Skeletal muscle tissue (tissue), 4 donors: ENCODE data around the gene ZNF770. TPM values are rescaled to one million over a fixed set of nuclear protein-coding genes. Genes with fewer than 3 reads are reported as not detected.
"Not testable (repeated sequence)": the region's sequence is repeated elsewhere in the genome, so short reads cannot be mapped to it uniquely, and the experiment has no call there.

Experiments used
- H3K27ac ChIP-seq: one replicate; pipeline ENCODE4 v1.7.0; 2013; ENCODE audit warnings: mild to moderate bottlenecking, low read depth, low read length, inconsistent platforms
- H3K27me3 ChIP-seq, 3 donors: one replicate each; pipeline ENCODE4 v1.7.0; 2013; ENCODE audit warnings: low read length in 3 of 3; ENCODE audit not compliant: control insufficient read depth in 3 of 3, insufficient read depth in 3 of 3
- H3K36me3 ChIP-seq, 3 donors: one replicate each; pipeline ENCODE4 v1.7.0; 2013; ENCODE audit warnings: low read length in 3 of 3; ENCODE audit not compliant: control insufficient read depth in 3 of 3, insufficient read depth in 3 of 3
- H3K4me1 ChIP-seq, 3 donors: one replicate each; pipeline ENCODE4 v1.7.0; 2013; ENCODE audit warnings: low read length in 3 of 3, mild to moderate bottlenecking in 3 of 3; ENCODE audit not compliant: control insufficient read depth in 3 of 3, insufficient read depth in 3 of 3
- H3K4me3 ChIP-seq, 3 donors: one replicate each; pipeline ENCODE4 v1.7.0; 2013; ENCODE audit warnings: low read length in 3 of 3
- H3K9ac ChIP-seq, 3 donors: one replicate each; pipeline ENCODE4 v1.7.0; 2013; ENCODE audit warnings: low read length in 3 of 3, mild to moderate bottlenecking in 3 of 3, moderate library complexity in 2 of 3, low read depth in 1 of 3
- H3K9me3 ChIP-seq, 3 donors: one replicate each; pipeline ENCODE4 v1.7.0; 2013; ENCODE audit warnings: low read length in 3 of 3; ENCODE audit not compliant: control insufficient read depth in 3 of 3
- total RNA-seq: library from RNA; depleted of rRNA; stranded (reverse); fragments of >200 nt; gene quantifications from one replicate; pipeline ENCODE4 v1.2.3, GENCODE V29; 2014
- donor health status: Osteomylitis.

ZNF770 gene
- total RNA-seq, 1 donor from 2014 or later, result 22.4 TPM

- Histone ChIP-seq H3K9me3 (no peaks in the 10 kb centered on the region), H3K9ac (no peak overlapping the region), H3K36me3 (peaks cover 0 to 37% (median 26%) of the 10 kb centered on the region in 3 donors), H3K4me3 (no peak overlapping the region), H3K27ac (no peak overlapping the region), H3K27me3 (no peaks in the 10 kb centered on the region), H3K4me1 (no peaks in the 10 kb centered on the region)
These were observed 44.4 kb downstream of the ZNF770 start for GRCh38 chr15:34943711-34944110.

GRCh38 chr15:34943264-34943663, 44.8 kb downstream of the ZNF770 start:
- H3K4me3 ChIP-seq, H3K9me3 ChIP-seq, H3K27ac ChIP-seq, H3K27me3 ChIP-seq, H3K9ac ChIP-seq, H3K4me1 ChIP-seq: not testable (repeated sequence)
- H3K36me3 ChIP-seq, result peaks cover 3 to 37% (median 31%) of the 10 kb centered on the region in 3 donors

GRCh38 chr15:34942363-34942762, 45.7 kb downstream of the ZNF770 start:
- no peak overlapping the region for H3K27ac ChIP-seq
- no peak overlapping the region for H3K4me3 ChIP-seq
- H3K36me3 ChIP-seq, result peaks cover 3 to 33% (median 28%) of the 10 kb centered on the region in 3 donors

GRCh38 chr15:34941831-34942230, 46.3 kb downstream of the ZNF770 start:
- H3K36me3 ChIP-seq, result peaks cover 3 to 34% (median 28%) of the 10 kb centered on the region in 3 donors
- H3K9me3 ChIP-seq, result no peaks in the 10 kb centered on the region
- H3K27ac ChIP-seq, result no peak overlapping the region
- no peak overlapping the region for H3K4me3 ChIP-seq
- no peak overlapping the region for H3K9ac ChIP-seq
- H3K4me1 ChIP-seq, result no peaks in the 10 kb centered on the region
- H3K27me3 ChIP-seq, result no peaks in the 10 kb centered on the region

More at GRCh38 chr15:34942363-34942762, 45.7 kb downstream of the ZNF770 start:
- no peak overlapping the region for H3K9ac ChIP-seq
- H3K4me1 ChIP-seq, result no peaks in the 10 kb centered on the region
- no peaks in the 10 kb centered on the region for H3K27me3 ChIP-seq
- no peaks in the 10 kb centered on the region for H3K9me3 ChIP-seq

- Histone ChIP-seq H3K36me3 (peaks cover 3 to 37% (median 28%) of the 10 kb centered on the region in 3 donors), H3K9me3 (no peaks in the 10 kb centered on the region), H3K27ac (no peak overlapping the region), H3K4me1 (no peaks in the 10 kb centered on the region), H3K9ac (no peak overlapping the region), H3K4me3 (no peak overlapping the region), H3K27me3 (no peaks in the 10 kb centered on the region)
These were observed 46.8 kb downstream of the ZNF770 start for GRCh38 chr15:34941185-34941698.

GRCh38 chr15:34933432-34933975, 54.6 kb downstream of the ZNF770 start:
- H3K36me3 ChIP-seq, result peaks cover 23 to 51% (median 40%) of the 10 kb centered on the region in 3 donors

GRCh38 chr15:34928349-34928748, 59.7 kb downstream of the ZNF770 start:
- not testable (repeated sequence) for H3K4me1 ChIP-seq
- peaks cover 21 to 54% (median 33%) of the 10 kb centered on the region in 3 donors for H3K36me3 ChIP-seq

More at GRCh38 chr15:34933432-34933975, 54.6 kb downstream of the ZNF770 start:
- Histone ChIP-seq H3K4me3 (no peak overlapping the region), H3K27ac (no peak overlapping the region), H3K27me3 (no peaks in the 10 kb centered on the region), H3K9ac (no peak overlapping the region), H3K4me1 (no peaks in the 10 kb centered on the region), H3K9me3 (no peaks in the 10 kb centered on the region)

More at GRCh38 chr15:34928349-34928748, 59.7 kb downstream of the ZNF770 start:
- not testable (repeated sequence) for H3K9ac ChIP-seq, H3K4me3 ChIP-seq, H3K27me3 ChIP-seq, H3K9me3 ChIP-seq, H3K27ac ChIP-seq

Other genes with a start within 250 kb of the ZNF770 start
- gene GJD2, start 233.3 kb downstream of the ZNF770 start, total RNA-seq, result not detected
- 1,126 TPM for gene ACTC1, start 192.7 kb downstream of the ZNF770 start, total RNA-seq
- gene AQR, start 18.5 kb downstream of the ZNF770 start, total RNA-seq, result 19.8 TPM
- gene NANOGP8, start 97.0 kb upstream of the ZNF770 start, total RNA-seq, result not detected